ENCODE data around the gene C9orf50. TPM values are rescaled to one million over a fixed set of nuclear protein-coding genes. Genes with fewer than 3 reads are reported as not detected.
"Not testable (repeated sequence)": the region's sequence is repeated elsewhere in the genome, so short reads cannot be mapped to it uniquely, and the experiment has no call there.

The C9orf50 gene
- total RNA-seq, 3 donors from 2014 or later = not detected

DNA sequence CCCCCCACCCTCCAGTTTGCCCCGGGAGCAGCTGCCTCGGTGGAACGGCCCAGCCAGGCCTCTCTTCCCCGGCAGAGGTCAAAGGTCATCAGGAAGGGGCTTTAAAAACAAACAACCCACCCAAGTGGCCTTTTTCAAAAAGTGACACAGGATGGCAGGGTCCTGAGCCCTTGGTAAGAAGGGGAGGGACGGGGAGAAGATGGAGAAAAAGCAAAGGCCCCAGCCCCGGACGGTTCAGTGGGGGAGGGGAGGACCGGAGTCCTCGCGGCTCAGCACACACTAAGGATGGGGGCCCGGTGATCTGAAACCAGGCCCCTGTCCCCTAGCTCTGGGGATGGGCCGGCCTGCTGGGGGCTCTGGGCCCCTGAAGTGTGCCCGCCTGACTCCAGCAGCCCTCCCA lies 45.7 kb upstream of the C9orf50 start:
- H3K4me1 ChIP-seq (ENCODE audit: low read depth) = no peaks in the 10 kb centered on the region
- H3K36me3 ChIP-seq (ENCODE audit: low read depth) = no peaks in the 10 kb centered on the region
- H3K4me3 ChIP-seq = no peak overlapping the region
- ATAC-seq (no peak), DNase-seq (no peak)
- no peaks in the 10 kb centered on the region for H3K9me3 ChIP-seq
- no peak for TF ChIP-seq CTCF (IDR thresholded peaks at IDR 0.05)
- intact Hi-C loops (cut with DNase I, micrococcal nuclease) = no loop called here

DNA sequence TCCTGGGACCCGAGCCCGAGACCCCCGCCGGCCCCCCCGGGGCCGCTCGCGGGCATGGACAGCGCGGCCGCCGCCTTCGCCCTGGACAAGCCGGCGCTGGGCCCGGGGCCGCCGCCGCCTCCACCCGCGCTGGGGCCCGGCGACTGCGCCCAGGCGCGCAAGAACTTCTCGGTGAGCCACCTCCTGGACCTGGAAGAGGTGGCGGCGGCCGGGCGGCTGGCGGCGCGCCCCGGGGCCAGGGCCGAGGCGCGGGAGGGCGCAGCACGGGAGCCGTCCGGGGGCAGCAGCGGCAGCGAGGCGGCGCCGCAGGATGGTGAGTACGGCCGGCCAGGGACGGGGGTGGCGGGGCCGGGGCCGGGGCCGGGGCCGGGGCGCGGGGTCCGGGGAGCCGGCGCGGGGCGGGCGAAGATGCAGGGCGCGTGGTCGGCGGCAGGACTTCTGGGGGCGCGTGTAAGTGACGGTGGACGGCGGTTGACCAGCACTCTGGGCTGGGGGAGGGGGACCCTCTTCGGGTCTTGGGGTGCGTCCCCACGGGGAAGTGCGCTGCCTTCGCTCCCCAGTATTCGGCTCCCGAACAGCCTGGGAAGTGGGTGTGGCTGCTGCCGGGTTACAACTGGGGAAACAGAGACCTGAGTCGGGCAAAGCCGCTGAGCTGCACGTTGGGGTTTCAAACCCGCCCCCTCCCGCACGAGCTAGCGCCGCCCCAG lies 45.1 kb upstream of the C9orf50 start:
- DNase-seq (no peak), ATAC-seq (no peak)
- intact Hi-C loops (cut with DNase I, micrococcal nuclease) = no loop called here
- Histone ChIP-seq H3K36me3 (ENCODE audit: low read depth) (no peaks in the 10 kb centered on the region), H3K4me3 (no peak overlapping the region), H3K4me1 (ENCODE audit: low read depth) (no peaks in the 10 kb centered on the region), H3K9me3 (no peaks in the 10 kb centered on the region)
- no peak for TF ChIP-seq CTCF (IDR thresholded peaks at IDR 0.05)

GRCh38 chr9:129665389-129665775 lies 44.5 kb upstream of the C9orf50 start, which contains the start of gene PRRX2:
TSS of gene PRRX2 (plus strand) at chr9:129665647. CDS start at chr9:129665868, 221 bp downstream.
- peak; percentile 36 for ATAC-seq
- H3K36me3 ChIP-seq (ENCODE audit: low read depth) = no peaks in the 10 kb centered on the region

DNA sequence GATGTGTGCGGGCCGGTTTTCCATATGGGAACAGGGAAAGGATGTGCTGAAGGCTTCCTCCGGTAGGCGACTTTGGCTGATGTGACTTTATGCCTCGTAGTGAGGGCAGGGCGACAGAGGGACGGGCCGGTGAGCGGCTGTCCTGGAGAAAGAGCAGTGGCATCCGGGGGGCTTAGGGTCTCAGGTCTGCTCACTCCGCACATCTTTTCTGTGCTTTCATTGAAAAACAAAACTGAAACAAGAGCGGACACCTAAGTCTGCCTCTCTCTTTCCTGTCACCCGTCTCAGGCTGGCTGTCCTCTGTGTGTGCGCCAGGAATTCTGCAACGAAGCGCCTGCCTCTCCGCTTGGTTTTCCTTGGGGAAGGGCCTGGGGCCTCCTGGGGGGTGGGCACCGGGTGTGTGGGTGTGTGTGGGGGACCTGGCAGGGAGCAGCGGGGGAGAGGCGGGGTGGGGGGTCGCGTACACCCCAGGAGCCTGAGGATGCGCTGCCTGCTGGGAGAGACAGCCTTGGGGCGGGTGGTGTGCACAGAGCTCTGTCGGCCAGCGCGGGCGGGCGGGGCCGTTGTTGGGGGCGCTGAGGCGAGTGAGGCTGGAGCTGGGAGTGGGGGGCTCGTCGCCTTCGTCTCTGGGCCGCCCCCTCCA lies 44.0 kb upstream of the C9orf50 start:
- no peak for TF ChIP-seq CTCF (IDR thresholded peaks at IDR 0.05)
- Histone ChIP-seq H3K36me3 (ENCODE audit: low read depth) (no peaks in the 10 kb centered on the region), H3K4me1 (ENCODE audit: low read depth) (no peaks in the 10 kb centered on the region), H3K9me3 (no peaks in the 10 kb centered on the region), H3K4me3 (no peak overlapping the region)
- ATAC-seq = peak; percentile 17
- intact Hi-C loops (cut with DNase I, micrococcal nuclease) = no loop called here
- DNase-seq = no peak

More at GRCh38 chr9:129665389-129665775, 44.5 kb upstream of the C9orf50 start, which contains the start of gene PRRX2:
- no peak within 1 kb of the TSS for H3K4me3 ChIP-seq
- H3K4me1 ChIP-seq (ENCODE audit: low read depth) = no peaks in the 10 kb centered on the region
- no peak for TF ChIP-seq CTCF (IDR thresholded peaks at IDR 0.05)
- intact Hi-C loops (cut with DNase I, micrococcal nuclease) = no loop called here
- no peak for DNase-seq
- H3K9me3 ChIP-seq = no peaks in the 10 kb centered on the region

DNA sequence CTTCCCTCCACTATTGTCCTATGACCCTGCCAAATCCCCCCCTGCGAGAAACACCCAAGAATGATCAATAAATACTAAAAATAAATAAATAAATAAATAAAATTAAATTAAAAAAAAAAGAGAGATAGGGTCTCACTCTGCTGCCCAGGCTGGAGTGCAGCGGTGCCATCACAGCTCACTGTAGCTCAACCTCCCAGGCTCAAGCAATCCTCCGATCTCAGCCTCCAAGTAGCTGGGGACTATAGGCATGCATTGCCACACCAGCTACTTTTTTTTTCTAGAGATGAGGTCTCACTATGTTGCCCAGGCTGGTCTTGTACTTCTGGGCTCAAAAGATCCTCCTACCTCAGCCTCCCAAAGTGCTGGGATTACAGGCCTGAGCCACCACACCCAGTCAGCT lies 41.3 kb upstream of the C9orf50 start:
- ATAC-seq; DNase-seq; intact Hi-C loops (cut with DNase I, micrococcal nuclease); H3K4me3 ChIP-seq; H3K36me3 ChIP-seq (ENCODE audit: low read depth); H3K9me3 ChIP-seq; H3K4me1 ChIP-seq (ENCODE audit: low read depth): not testable (repeated sequence)

DNA sequence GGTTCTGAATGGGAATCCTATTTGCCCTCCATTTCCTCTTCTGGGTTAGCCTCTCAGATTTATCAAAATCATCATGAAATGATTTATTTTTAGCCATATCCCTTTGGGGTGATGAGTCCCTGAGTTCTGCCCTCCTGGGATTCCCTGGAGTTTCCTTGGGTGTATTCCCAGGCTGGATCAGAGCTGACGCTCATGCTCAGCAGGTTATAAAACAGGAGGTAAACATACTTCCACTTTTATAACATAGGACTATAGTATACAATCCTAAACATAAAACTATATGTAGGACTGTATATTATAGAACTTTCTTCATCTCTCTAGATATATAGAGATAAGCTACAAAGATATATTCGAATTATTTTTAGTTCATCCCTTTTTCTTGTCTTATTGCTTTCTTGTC lies 40.1 kb upstream of the C9orf50 start:
- intact Hi-C loops (cut with DNase I, micrococcal nuclease) = no loop called here
- DNase-seq (no peak), ATAC-seq (peak; percentile 72)
- Histone ChIP-seq H3K4me1 (ENCODE audit: low read depth) (no peaks in the 10 kb centered on the region), H3K4me3 (no peak overlapping the region), H3K9me3 (no peaks in the 10 kb centered on the region), H3K36me3 (ENCODE audit: low read depth) (no peaks in the 10 kb centered on the region)
- TF ChIP-seq CTCF (IDR thresholded peaks at IDR 0.05) = no peak

All from mucosa of descending colon (tissue), 3 donors.